Stimulated activated memory B cell treated with anti-CD40 and anti-IgM and Interleukin-4, amounts not matched to agents 10 μg/mL and 1 μg/mL and 100 μg/mL, for 72 hours (primary cell): ENCODE results near the gene GDF9.

Source experiments
- ATAC-seq: fragments of 150-1000 bp; cut with Tn5 transposase; 2 replicates; pipeline ENCODE4 v1.10.0; 2021
- H3K27ac Mint-ChIP-seq: one replicate; pipeline ENCODE4 v1.8.0; 2022; ENCODE audit warnings: mild to moderate bottlenecking, mixed read lengths
- H3K27me3 Mint-ChIP-seq: one replicate; pipeline ENCODE4 v1.8.0; 2022; ENCODE audit warnings: mixed read lengths
- H3K36me3 Mint-ChIP-seq: one replicate; pipeline ENCODE4 v1.8.0; 2022; ENCODE audit warnings: mixed read lengths
- H3K4me1 Mint-ChIP-seq: one replicate; pipeline ENCODE4 v1.8.0; 2022; ENCODE audit warnings: mixed read lengths
- H3K4me3 Mint-ChIP-seq: one replicate; pipeline ENCODE4 v1.8.0; 2022; ENCODE audit warnings: mild to moderate bottlenecking, moderate library complexity, mixed read lengths
- H3K9me3 Mint-ChIP-seq: one replicate; pipeline ENCODE4 v1.8.0; 2022; ENCODE audit warnings: mixed read lengths

Gene GDF9

GRCh38 chr5:132832612-132833011 is 33.7 kb downstream of the GDF9 start:
- H3K4me1 Mint-ChIP-seq: peaks cover 20% of the 10 kb centered on the region
- H3K36me3 Mint-ChIP-seq: no peaks in the 10 kb centered on the region
- H3K9me3 Mint-ChIP-seq: no peaks in the 10 kb centered on the region
- ATAC-seq: no peak
- no peak overlapping the region for H3K4me3 Mint-ChIP-seq
- no peak overlapping the region for H3K27ac Mint-ChIP-seq
- peaks cover 32% of the 10 kb centered on the region for H3K27me3 Mint-ChIP-seq

- Mint-ChIP-seq H3K27me3 (peaks cover 45% of the 10 kb centered on the region), H3K27ac (peak overlapping the region; percentile 74), H3K4me1 (peaks cover 20% of the 10 kb centered on the region), H3K4me3 (peak overlapping the region; percentile 90), H3K9me3 (no peaks in the 10 kb centered on the region), H3K36me3 (no peaks in the 10 kb centered on the region)
- ATAC-seq: no peak
Observed at GRCh38 chr5:132831095-132831860, 35.0 kb downstream of the GDF9 start.

- Mint-ChIP-seq H3K4me1 (peaks cover 20% of the 10 kb centered on the region), H3K9me3 (no peaks in the 10 kb centered on the region), H3K27ac (peak within 1 kb of the TSS; percentile 74), H3K4me3 (peak within 1 kb of the TSS; percentile 90), H3K36me3 (no peaks in the 10 kb centered on the region), H3K27me3 (peaks cover 51% of the 10 kb centered on the region)
- peak; percentile 77 for ATAC-seq
Observed at GRCh38 chr5:132830436-132831094, 35.7 kb downstream of the GDF9 start, which contains the start of gene SHROOM1. SHROOM1 (minus strand) TSS chr5:132830647; CDS start chr5:132826140, 4,507 bp downstream.

- peaks cover 20% of the 10 kb centered on the region for H3K4me1 Mint-ChIP-seq
- peaks cover 56% of the 10 kb centered on the region for H3K27me3 Mint-ChIP-seq
- no peaks in the 10 kb centered on the region for H3K9me3 Mint-ChIP-seq
- peak overlapping the region; percentile 90 for H3K4me3 Mint-ChIP-seq
- peak overlapping the region; percentile 72 for H3K27ac Mint-ChIP-seq
- peak; percentile 87 for ATAC-seq
- H3K36me3 Mint-ChIP-seq: no peaks in the 10 kb centered on the region
Observed at GRCh38 chr5:132829742-132830435, 36.4 kb downstream of the GDF9 start.

GRCh38 chr5:132828846-132829494 is 37.3 kb downstream of the GDF9 start:
- Mint-ChIP-seq H3K9me3 (no peaks in the 10 kb centered on the region), H3K27ac (peak overlapping the region; percentile 35), H3K4me1 (peaks cover 20% of the 10 kb centered on the region), H3K27me3 (peaks cover 65% of the 10 kb centered on the region), H3K36me3 (no peaks in the 10 kb centered on the region), H3K4me3 (peak overlapping the region; percentile 90)
- ATAC-seq: no peak

DNA sequence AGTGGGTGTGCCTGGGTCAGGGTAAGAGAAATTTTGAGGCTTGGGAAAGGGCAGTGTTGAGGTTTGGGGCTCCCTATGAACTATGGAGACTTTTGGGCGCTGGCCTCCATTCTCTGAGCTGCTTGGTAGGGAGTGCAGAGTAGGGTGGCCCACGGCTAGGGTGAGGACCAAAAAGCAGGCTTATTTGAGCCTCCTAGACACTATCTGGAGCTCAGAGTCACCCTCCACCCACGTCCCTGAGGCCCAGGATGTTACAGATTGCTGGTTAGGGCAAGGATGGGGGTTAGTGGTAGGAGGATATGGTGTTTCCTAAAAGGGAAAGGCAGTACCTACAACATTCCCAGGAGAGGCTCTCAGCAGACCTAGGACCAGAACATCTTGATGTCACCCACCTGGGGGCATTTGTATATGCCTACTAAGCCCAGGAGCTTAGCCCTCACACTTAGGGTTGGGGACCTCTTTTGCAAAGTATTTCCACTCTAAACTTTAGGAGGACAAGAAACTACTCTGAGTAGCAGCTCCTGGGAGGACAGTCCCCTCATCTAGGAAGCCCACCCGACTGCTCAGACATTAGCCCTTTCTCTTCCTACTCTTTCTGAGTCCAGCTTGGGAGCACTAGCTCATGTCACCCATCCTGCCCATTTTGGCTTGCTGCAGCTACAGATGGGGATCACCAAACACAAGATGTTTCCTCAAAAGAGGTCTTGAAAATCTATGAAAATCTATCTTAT is 38.2 kb downstream of the GDF9 start:
- peaks cover 29% of the 10 kb centered on the region for H3K4me1 Mint-ChIP-seq

DNA sequence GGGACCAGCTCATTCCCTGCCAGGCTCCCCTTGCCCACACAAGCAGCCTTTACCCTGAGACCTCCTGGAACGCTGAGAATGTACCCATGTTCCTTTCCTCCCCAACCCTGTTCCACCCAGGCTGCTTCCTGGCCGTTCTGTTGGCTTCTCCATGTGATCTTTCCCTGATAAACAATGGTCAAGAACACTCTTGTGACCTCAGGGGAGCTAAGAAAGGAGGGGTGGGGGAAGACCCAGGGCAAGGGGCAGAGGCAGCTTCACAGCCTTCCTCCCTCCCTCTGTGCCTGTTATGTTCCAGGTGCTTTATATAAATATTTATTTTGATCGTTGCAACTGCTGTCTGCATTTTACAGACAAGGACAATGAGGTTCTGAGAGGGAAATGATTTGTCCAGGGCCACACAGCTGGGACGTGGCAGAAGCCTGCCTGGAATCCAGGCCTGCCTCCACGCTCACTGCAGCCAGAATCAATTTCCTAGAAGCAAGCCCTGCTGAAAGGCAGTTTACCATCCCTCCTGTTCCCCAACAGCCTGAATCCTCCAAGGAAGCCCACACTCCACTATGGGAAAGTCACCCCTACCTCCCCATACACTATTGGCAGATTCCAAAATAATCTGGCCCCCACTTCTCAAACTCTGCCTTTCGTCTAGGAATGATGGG is 39.7 kb downstream of the GDF9 start:
- Mint-ChIP-seq H3K27ac (no peak overlapping the region), H3K27me3 (peaks cover 84% of the 10 kb centered on the region), H3K9me3 (no peaks in the 10 kb centered on the region), H3K36me3 (no peaks in the 10 kb centered on the region), H3K4me1 (peaks cover 32% of the 10 kb centered on the region), H3K4me3 (no peak overlapping the region)
- no peak for ATAC-seq

More for the DNA sequence above, 38.2 kb downstream of the GDF9 start:
- no peaks in the 10 kb centered on the region for H3K36me3 Mint-ChIP-seq
- no peak for ATAC-seq
- no peaks in the 10 kb centered on the region for H3K9me3 Mint-ChIP-seq
- peaks cover 74% of the 10 kb centered on the region for H3K27me3 Mint-ChIP-seq
- no peak overlapping the region for H3K4me3 Mint-ChIP-seq
- H3K27ac Mint-ChIP-seq: no peak overlapping the region

DNA sequence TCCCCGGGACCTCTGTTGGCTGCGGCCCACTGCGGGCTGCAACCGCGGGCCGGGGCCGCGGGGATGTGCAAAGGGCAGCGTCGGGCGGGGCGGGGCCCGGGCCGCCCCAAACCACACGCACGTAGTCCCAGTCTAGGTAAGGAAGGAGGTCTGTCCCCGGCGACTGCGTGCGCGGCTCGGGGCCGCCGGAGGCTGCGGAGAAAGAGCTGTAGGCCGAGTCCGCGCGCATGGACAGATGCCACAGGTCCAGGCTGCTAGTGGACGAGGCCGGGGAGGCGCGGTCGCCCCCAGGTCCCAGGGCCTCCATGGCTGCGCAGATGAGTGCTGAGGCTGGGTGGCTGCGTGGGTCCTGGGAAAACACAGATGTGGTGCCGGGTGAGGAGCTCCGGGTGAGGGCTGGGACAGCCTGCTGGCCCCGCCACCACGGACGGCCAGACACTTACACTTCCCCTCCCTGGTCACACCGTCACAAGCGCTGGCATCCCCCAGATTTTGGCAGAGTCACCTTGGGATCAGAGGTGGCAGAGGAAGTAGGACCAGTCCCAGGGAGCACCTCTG is 40.4 kb downstream of the GDF9 start:
- H3K9me3 Mint-ChIP-seq: no peaks in the 10 kb centered on the region
- peak overlapping the region; percentile 25 for H3K4me3 Mint-ChIP-seq
- H3K27me3 Mint-ChIP-seq: peaks cover 77% of the 10 kb centered on the region
- peaks cover 25% of the 10 kb centered on the region for H3K4me1 Mint-ChIP-seq
- H3K27ac Mint-ChIP-seq: no peak overlapping the region
- ATAC-seq: no peak
- H3K36me3 Mint-ChIP-seq: no peaks in the 10 kb centered on the region

GRCh38 chr5:132825033-132825833 is 41.0 kb downstream of the GDF9 start:
- H3K4me1 Mint-ChIP-seq: peaks cover 28% of the 10 kb centered on the region
- no peak overlapping the region for H3K4me3 Mint-ChIP-seq
- no peaks in the 10 kb centered on the region for H3K9me3 Mint-ChIP-seq
- ATAC-seq: no peak
- peaks cover 80% of the 10 kb centered on the region for H3K27me3 Mint-ChIP-seq
- H3K36me3 Mint-ChIP-seq: no peaks in the 10 kb centered on the region
- H3K27ac Mint-ChIP-seq: no peak overlapping the region

DNA sequence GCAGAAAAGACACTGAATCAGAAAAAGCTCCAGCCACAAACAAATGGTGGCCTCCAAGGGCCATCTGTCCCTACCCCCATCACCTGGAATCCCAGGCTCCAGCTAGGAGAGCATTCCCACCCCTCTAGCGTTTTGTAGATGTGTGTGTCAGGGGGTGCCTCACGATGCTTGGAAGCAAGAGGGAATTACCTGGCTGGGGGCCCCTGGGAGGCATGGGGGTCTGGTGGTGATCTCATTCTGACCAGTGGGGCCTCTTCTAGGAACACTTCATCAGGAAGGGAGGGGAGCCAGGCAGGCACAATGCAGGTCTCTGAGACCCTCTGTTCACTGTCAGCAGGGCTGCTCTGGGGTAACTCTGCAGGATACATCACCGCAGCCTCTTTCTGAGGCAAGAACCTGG is 41.8 kb downstream of the GDF9 start:
- Mint-ChIP-seq H3K27ac (no peak overlapping the region), H3K4me1 (peaks cover 30% of the 10 kb centered on the region), H3K36me3 (no peaks in the 10 kb centered on the region), H3K4me3 (no peak overlapping the region), H3K9me3 (no peaks in the 10 kb centered on the region), H3K27me3 (peaks cover 81% of the 10 kb centered on the region)
- no peak for ATAC-seq

DNA sequence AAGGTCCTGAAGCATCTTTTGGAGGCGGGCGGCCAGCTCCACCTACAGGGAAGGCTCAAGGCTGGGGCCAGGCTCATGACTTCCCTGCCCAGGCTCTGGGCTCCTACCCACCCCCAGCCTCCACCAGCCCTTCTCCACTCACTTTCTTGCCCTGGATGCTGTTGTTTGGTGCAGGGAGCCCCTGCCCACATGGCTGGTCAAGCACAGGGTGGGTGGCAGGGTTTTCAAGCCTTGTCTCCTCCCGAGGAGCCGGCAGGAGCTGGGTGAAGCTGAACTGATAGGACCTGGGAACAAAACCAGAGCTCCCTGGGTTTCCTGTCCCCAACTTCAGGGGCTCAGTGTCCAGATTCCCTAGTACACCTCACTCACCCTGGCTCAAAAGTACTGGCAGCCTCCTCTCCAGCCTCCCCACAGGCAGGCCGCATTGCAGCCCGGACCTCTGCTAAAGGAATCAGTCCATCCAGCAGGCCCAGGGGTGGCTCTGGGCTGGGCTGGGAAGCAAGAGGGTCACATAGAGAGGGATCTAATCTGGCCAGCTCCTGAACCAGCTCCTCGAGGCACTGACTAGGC is 42.7 kb downstream of the GDF9 start:
- Mint-ChIP-seq H3K27ac (no peak overlapping the region), H3K9me3 (no peaks in the 10 kb centered on the region), H3K27me3 (peaks cover 82% of the 10 kb centered on the region), H3K4me3 (peak overlapping the region; percentile 63), H3K4me1 (peaks cover 29% of the 10 kb centered on the region), H3K36me3 (no peaks in the 10 kb centered on the region)
- ATAC-seq: no peak

DNA sequence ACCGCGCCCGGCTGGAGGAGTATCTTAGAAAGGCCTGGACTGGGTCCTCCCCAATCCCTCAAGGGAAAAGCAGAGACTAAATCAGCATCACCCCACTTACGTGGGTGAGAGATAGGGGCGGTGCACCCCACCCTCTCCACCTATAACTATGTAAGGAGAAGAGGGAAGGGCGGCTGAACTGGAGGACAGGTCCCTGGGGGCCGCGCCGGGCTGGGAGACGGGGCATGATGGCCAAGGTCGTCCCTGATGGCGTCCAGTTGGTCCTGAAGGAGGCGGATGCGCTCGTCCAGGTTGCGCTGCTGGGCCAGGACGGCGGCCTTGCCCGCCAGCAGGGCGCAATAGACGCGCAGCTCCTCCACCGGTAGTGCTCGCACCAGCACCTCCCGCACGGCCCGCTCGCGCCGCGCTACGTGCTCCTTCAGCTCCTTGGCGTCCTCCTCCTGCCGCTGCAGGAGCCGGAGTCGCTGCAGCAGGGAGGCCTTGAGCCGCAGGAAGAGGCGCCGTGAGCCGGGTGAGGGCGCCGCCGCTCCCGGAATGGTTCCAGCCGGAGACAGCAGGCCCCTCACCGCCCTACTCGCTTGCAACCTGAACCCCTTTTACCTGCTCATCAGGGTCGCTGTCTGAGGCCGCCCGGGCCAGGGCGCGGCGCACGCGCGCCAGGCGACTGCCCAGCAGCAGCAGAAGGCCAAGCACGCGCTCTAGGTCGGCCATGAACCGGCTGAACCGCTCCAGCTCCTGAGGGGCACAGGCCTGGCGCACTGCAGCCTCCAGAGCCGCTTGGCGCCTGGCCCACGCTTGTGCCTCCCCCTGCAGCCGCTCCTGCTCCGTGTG is 43.4 kb downstream of the GDF9 start:
- no peak overlapping the region for H3K27ac Mint-ChIP-seq
- no peaks in the 10 kb centered on the region for H3K9me3 Mint-ChIP-seq
- peaks cover 29% of the 10 kb centered on the region for H3K4me1 Mint-ChIP-seq
- peak overlapping the region; percentile 63 for H3K4me3 Mint-ChIP-seq
- peaks cover 76% of the 10 kb centered on the region for H3K27me3 Mint-ChIP-seq
- ATAC-seq: no peak
- no peaks in the 10 kb centered on the region for H3K36me3 Mint-ChIP-seq
